DMS 273 (cell line): ENCODE measurements around the gene MARCHF9.
A peak's percentile ranks its signal among the peaks of the same experiment; 100 is the strongest.

Source experiments
- DNase-seq: peaks from one replicate; lab custom pipeline; 2025; ENCODE audit not compliant: unreplicated experiment; lab: John Stamatoyannopoulos, UW

MARCHF9 gene

GRCh38 chr12:57793920-57794319 is 39.0 kb downstream of the MARCHF9 start:
- DNase-seq = no peak

- no peak for DNase-seq
These were observed 40.5 kb downstream of the MARCHF9 start for GRCh38 chr12:57795354-57795753.

- DNase-seq = no peak
These were observed 42.1 kb downstream of the MARCHF9 start for GRCh38 chr12:57796996-57797395.

GRCh38 chr12:57797933-57798332 is 43.0 kb downstream of the MARCHF9 start:
- DNase-seq = no peak

GRCh38 chr12:57800965-57801364 is 46.1 kb downstream of the MARCHF9 start:
- DNase-seq = no peak

GRCh38 chr12:57802607-57803006 is 47.7 kb downstream of the MARCHF9 start:
- DNase-seq = no peak

- DNase-seq = peak; percentile 76
These were observed 48.5 kb downstream of the MARCHF9 start for GRCh38 chr12:57803319-57803893.

- no peak for DNase-seq
These were observed 51.8 kb downstream of the MARCHF9 start for GRCh38 chr12:57806677-57807076.

GRCh38 chr12:57807285-57807684 is 52.4 kb downstream of the MARCHF9 start:
- no peak for DNase-seq

GRCh38 chr12:57808351-57808750 is 53.4 kb downstream of the MARCHF9 start:
- no peak for DNase-seq

GRCh38 chr12:57809425-57809824 is 54.5 kb downstream of the MARCHF9 start:
- no peak for DNase-seq
